ENCODE measurements around the gene SLC39A8. TPM values are rescaled to one million over a fixed set of nuclear protein-coding genes. Genes with fewer than 3 reads are reported as not detected.

SLC39A8 gene
- total RNA-seq, 2 donors from 2014 or later: 5.1 to 12.1 TPM

DNA sequence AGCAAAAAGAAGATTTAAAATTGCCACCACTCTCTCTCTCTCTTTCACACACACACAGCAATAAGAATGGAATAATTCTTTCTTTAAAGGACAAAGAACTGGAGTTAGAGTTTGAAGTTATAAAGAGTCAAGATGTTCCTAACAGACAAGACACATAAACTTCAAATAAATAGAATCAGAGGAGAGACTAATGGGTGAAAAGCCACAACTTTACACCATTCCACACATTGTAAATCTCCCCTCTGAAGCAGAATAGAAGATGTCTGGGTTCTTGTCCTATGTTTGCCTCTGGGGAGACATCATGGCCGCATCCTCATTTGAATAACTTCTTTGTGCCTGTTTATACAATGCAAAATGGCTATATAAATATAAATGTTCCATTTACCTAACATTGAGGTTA lies 39.6 kb downstream of the SLC39A8 start:
- ATAC-seq (ENCODE audit: insufficient number of reproducible peaks, low FRiP score, low read depth): no peak
- no peak for DNase-seq (ENCODE audit: low spot score)
- no peaks in the 10 kb centered on the region for H3K36me3 ChIP-seq
- no peaks in the 10 kb centered on the region for H3K4me1 ChIP-seq (ENCODE audit: control insufficient read depth in 1 of 2, low read depth in 2 of 2)
- H3K9me3 ChIP-seq: no peaks in the 10 kb centered on the region
- no peak overlapping the region for H3K27ac ChIP-seq
- TF ChIP-seq CTCF (IDR thresholded peaks at IDR 0.05): no peak
- no peak overlapping the region for H3K4me3 ChIP-seq
- H3K27me3 ChIP-seq (replicated peaks; ENCODE audit: insufficient read depth): no peaks in the 10 kb centered on the region

DNA sequence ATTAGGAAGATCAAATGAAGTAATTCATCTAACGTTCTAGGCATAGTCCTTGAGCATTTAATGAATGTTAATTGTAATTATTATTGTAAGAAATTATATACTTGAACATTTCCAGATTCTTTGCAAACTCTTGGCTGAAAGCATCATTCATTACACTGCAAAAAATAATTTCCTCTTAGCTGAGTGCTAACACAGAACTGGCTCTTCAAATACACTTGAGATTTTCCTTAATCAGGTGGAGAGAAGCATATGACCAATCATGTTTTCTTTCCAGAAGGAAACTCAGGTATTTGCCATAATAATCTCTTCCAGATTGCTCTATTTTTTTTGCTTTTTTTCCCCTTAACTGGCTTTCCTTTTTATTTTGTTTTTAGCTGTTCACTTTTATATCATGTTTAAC lies 42.5 kb downstream of the SLC39A8 start:
- no peak overlapping the region for H3K4me3 ChIP-seq
- H3K9me3 ChIP-seq: no peaks in the 10 kb centered on the region
- DNase-seq (ENCODE audit: low spot score) (no peak), ATAC-seq (ENCODE audit: insufficient number of reproducible peaks, low FRiP score, low read depth) (no peak)
- no peak for TF ChIP-seq CTCF (IDR thresholded peaks at IDR 0.05)
- H3K4me1 ChIP-seq (ENCODE audit: control insufficient read depth in 1 of 2, low read depth in 2 of 2): no peaks in the 10 kb centered on the region
- no peaks in the 10 kb centered on the region for H3K27me3 ChIP-seq (replicated peaks; ENCODE audit: insufficient read depth)
- H3K36me3 ChIP-seq: no peaks in the 10 kb centered on the region
- H3K27ac ChIP-seq: no peak overlapping the region

DNA sequence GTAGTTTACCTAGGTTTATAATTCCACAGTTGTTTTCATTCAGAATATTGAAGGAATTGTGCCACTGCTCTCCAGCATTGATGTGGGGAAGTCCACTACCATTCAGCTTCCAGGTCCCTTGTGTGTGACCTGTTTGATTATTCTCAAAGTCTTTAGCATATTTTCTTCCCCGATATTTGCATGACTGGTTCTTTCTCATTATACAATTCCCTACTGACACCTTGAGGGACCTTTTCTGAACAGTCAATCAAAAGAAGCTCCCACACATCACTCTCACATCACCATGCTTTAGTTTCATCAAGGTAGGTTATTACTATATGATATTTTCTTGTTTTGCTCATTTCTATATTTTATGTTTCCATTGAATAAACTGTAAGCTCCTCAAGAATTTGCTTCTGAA lies 44.1 kb downstream of the SLC39A8 start:
- H3K9me3 ChIP-seq: no peaks in the 10 kb centered on the region
- no peak for DNase-seq (ENCODE audit: low spot score)
- no peak for TF ChIP-seq CTCF (IDR thresholded peaks at IDR 0.05)
- no peak for ATAC-seq (ENCODE audit: insufficient number of reproducible peaks, low FRiP score, low read depth)
- H3K4me3 ChIP-seq: no peak overlapping the region
- H3K27ac ChIP-seq: no peak overlapping the region
- no peaks in the 10 kb centered on the region for H3K4me1 ChIP-seq (ENCODE audit: control insufficient read depth in 1 of 2, low read depth in 2 of 2)
- no peaks in the 10 kb centered on the region for H3K27me3 ChIP-seq (replicated peaks; ENCODE audit: insufficient read depth)
- no peaks in the 10 kb centered on the region for H3K36me3 ChIP-seq

DNA sequence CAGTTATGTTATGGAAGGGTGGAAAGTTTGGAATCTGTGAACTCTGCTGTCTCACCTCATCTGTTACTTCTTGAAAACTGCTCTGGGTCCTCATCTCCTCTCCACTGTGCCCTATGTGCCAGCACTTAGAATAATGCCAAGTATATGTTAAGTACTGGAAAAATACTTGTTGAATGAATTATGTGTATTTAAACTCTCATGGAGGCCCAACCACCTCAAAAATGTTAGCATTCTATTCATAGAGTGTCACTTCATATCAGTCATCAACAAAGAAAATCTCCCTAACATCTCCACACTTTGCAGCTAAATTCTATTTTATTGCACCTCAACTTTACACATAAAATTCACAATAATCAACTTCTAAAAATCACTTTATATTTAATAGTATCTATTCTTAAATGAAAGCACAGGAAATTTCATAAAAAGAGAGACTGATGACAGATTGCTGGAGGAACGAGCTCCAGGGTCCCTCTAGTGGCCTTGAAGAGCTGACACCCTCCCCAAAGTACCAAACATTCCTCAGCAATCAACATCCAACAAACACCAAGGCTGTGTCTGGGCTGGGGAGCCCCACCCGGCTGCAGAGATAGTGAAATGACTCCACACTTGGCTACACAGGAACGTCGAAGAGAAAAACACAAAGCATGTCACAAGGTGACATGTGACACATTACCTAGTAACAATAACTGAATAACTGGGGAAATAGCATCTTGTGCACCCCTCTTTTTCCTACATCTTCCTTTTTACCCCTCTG lies 45.8 kb downstream of the SLC39A8 start:
- Histone ChIP-seq H3K4me1 (ENCODE audit: control insufficient read depth in 1 of 2, low read depth in 2 of 2) (no peaks in the 10 kb centered on the region), H3K27me3 (replicated peaks; ENCODE audit: insufficient read depth) (no peaks in the 10 kb centered on the region), H3K27ac (no peak overlapping the region), H3K36me3 (no peaks in the 10 kb centered on the region), H3K4me3 (no peak overlapping the region), H3K9me3 (no peaks in the 10 kb centered on the region)
- DNase-seq (ENCODE audit: low spot score) (no peak), ATAC-seq (ENCODE audit: insufficient number of reproducible peaks, low FRiP score, low read depth) (no peak)
- peak; percentile 41 for TF ChIP-seq CTCF (IDR thresholded peaks at IDR 0.05)

GRCh38 chr4:102298716-102299115 lies 46.6 kb downstream of the SLC39A8 start:
- DNase-seq (ENCODE audit: low spot score): no peak
- TF ChIP-seq CTCF (IDR thresholded peaks at IDR 0.05): no peak
- H3K9me3 ChIP-seq: no peaks in the 10 kb centered on the region
- no peak overlapping the region for H3K27ac ChIP-seq
- no peaks in the 10 kb centered on the region for H3K4me1 ChIP-seq (ENCODE audit: control insufficient read depth in 1 of 2, low read depth in 2 of 2)
- no peaks in the 10 kb centered on the region for H3K36me3 ChIP-seq
- ATAC-seq (ENCODE audit: insufficient number of reproducible peaks, low FRiP score, low read depth): no peak
- H3K27me3 ChIP-seq (replicated peaks; ENCODE audit: insufficient read depth): no peaks in the 10 kb centered on the region
- H3K4me3 ChIP-seq: no peak overlapping the region
